Measurements from ENCODE around the gene SDF2.

DNA sequence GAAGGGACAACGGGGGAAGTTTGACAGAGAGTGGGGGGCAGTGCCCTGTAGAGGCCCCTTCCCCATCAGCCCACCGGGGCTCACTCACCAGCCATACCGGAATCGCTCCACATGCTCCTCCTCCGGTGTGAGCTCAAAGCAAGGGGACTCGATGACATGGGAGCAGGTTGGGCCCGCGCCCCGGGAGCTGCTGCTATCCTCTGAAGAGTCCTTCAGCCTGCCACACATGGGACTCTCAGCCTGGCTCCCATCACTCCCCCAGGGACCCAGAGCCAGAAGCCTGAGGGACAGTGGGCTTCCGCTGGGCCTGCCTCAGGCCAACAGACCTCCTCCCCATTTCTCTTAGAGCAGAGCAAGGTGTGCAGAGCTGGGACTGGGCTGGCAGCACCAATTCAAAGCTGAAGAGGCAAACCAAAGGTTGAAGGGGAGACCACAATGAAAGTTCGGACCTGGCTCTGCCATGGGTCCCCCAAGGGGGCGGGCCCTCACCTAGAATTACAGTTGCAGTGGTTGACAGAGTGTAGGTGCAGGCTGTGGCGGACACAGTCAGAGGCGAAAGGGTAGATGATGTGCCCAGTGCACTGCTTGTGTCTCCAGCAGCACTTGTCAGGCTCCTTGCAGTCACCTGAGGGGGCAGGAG lies 42.6 kb upstream of the SDF2 start:
- TF ChIP-seq, protein P1, sequence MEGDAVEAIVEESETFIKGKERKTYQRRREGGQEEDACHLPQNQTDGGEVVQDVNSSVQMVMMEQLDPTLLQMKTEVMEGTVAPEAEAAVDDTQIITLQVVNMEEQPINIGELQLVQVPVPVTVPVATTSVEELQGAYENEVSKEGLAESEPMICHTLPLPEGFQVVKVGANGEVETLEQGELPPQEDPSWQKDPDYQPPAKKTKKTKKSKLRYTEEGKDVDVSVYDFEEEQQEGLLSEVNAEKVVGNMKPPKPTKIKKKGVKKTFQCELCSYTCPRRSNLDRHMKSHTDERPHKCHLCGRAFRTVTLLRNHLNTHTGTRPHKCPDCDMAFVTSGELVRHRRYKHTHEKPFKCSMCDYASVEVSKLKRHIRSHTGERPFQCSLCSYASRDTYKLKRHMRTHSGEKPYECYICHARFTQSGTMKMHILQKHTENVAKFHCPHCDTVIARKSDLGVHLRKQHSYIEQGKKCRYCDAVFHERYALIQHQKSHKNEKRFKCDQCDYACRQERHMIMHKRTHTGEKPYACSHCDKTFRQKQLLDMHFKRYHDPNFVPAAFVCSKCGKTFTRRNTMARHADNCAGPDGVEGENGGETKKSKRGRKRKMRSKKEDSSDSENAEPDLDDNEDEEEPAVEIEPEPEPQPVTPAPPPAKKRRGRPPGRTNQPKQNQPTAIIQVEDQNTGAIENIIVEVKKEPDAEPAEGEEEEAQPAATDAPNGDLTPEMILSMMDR (conservative IDR thresholded peaks at IDR 0.05; ENCODE audit: low read length): no peak
- TF ChIP-seq EZH2phosphoT487 (IDR thresholded peaks at IDR 0.05; ENCODE audit: borderline replicate concordance): no peak

Measured in Loucy (cell line).